KBM-7 (cell line): ENCODE measurements around the gene WDCP.
A peak's percentile ranks its signal among the peaks of the same experiment; 100 is the strongest.
"Not testable (repeated sequence)": the region's sequence is repeated elsewhere in the genome, so short reads cannot be mapped to it uniquely, and the experiment has no call there.

Experiments
- DNase-seq: peaks from one replicate; pipeline ENCODE4 v3.0.0-alpha.2; 2015
- in situ Hi-C: fragments of 300-500 bp; cut with MboI; formaldehyde crosslinking; loops from 2 replicates; pipeline ENCODE4 v1.14.3; 2020; ENCODE audit warnings: low sequenced_read_pairs, low pct_unique_long_range_greater_than_20kb, mixed read lengths

WDCP gene

DNA sequence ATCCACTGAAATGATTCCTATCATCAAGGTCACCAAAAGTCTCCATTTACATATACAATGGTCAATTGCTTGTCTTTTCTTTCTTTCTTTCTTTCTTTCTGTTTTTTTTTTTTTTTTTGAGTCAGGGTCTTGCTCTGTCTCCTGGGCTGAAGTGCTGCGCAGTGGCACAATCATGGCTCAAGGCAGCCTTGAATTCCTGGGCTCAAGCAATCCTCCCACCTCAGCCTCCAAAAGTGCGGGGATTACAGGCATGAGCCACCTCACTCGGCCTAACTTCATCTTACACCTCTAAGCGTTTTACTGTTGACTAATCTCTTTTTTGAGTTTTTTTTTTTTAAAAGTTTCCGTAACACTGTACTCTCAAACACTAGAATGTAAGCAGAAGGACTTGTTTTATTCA lies 28.1 kb upstream of the WDCP start:
- DNase-seq: no peak
- in situ Hi-C loops: no loop called here

DNA sequence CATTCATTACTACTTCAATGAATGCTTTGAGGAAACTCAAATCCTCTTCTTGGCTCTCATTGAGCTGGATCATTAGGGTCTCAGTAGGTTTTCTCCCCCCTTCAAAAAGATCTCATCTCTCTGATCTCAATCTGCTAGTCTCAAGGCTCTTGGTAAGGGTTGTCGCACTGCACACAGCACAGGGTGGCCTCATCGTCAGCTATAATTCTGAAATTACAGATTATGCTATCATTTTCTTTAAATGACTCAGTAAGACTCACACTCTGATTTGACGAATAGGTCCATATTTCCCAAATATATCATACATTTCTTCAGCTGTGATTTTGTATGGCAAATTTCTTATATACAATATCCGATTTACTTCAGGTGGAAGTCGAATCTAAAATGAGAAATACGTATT lies 26.6 kb upstream of the WDCP start:
- no peak for DNase-seq

DNA sequence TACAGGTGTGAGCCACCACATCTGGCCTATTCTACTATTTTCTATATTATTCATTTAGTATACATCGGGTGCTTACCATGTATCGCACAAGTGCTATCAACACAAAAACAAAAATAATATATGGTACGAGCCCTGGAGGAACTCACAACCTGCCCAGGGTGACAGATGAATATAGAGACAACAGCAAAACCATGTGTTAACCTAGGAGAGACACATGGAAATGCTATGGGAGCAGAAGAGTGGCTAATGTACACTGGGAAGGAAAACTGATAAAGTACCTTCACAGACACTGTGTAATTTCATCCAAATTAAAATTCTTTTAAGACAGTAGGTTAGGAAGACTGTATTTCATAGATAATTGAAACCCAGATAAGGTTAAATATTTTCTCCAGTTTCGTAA lies 25.1 kb upstream of the WDCP start:
- in situ Hi-C loops: no loop called here
- no peak for DNase-seq

More for the DNA sequence above, 26.6 kb upstream of the WDCP start:
- in situ Hi-C loops: no loop called here

DNA sequence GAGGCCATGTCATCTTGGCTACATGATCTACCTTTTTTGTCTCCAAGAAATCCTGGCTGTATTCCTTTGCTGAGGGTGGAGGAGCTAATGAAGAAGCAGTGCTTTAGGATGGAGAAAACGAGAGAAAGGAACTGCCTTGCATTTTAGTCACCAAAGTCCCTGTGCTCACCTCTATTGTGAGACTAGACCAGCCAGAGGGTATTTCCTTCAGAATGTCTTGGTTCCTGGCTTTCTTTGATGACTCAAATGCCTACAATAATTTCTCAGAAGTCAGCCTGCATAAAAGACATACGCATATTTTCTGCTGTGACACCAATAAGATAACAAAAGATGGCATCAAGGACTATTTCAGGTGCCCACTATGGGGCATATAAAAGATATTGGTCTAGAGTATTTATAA lies 18.1 kb upstream of the WDCP start:
- DNase-seq: no peak
- in situ Hi-C loops: no loop called here

DNA sequence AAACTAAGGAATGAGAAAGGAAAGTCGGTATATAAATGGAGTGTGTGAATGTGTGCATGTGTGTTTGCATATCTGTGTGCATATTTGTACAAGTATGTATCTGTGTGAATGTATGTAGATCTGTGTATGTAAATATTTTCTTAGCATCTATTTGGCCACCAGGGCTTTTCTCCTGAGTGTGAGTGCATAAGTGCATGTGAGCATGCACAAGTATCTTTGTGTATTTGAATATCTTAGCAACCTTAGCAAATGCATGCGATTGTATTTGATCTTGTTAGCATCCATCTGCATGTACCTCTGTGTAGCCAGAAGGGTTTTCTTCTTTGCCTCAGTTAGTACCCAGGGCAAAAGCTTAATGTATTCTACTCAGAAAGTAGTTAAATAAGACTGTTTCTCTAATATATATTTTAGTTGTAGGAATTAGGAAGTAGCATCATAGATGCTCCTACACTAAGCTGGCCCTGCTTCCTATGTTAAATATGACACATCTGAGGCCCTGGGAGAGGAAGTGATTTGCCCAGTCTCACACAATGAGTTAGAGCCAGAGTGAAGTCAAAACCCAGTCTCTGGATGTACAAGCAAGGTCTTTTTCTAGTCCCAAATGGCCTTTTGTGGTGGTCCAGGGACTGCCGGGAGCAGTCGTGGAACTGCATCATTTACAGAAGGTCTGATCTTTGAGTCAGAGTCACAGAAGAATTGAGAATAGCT lies 11.5 kb upstream of the WDCP start:
- no peak for DNase-seq
- in situ Hi-C loops: no loop called here

DNA sequence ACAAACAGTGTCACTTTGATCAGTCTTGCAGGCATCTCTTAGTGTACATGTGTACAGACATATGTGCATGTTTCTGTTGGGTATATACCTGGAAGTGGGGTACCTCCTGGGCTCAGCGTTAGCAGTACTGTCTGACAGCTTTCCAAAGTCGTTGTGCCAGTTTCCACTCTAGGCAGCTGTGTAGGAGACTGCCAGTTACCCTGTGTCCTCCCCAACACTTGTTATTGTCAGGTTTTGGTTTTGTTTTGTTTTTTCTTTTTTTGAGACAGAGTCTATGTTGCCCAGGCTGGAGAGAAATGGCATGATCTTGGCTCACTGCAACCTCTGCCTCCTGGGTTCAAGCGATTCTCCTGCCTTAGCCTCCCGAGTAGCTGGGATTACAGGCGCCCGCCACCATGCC lies 8.6 kb upstream of the WDCP start:
- in situ Hi-C loops: no loop called here
- no peak for DNase-seq

DNA sequence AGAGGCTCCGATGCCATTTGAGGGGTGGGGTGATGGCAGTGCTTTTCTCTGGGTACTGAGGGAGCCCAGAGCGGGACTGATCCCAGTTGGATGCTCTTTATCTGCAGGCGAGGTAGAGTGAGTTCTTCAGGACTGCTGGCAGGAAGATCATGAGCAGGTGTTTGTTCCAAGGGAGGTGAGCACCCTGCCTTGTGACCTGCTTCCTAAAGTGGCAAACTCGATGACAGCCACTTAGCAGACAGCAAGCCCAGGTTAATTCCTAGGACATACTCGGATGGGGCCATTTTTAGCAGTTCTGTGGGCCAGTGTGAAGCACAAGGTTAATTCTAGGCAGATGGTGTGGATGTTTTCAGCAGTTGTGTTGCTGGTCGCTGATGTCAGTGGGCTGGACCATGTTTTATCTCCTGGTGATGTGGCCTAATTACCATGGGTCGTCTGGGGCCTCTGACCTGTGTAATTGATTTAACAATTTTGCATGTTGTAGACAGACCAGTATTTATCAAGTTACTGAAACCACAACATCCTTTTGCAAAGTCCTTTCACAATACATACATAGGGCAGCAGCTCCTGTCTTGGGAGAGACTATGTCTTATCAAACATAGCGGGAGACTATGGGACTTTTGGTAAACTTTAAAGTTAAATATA lies 7.3 kb upstream of the WDCP start:
- no peak for DNase-seq
- in situ Hi-C loops: no loop called here

DNA sequence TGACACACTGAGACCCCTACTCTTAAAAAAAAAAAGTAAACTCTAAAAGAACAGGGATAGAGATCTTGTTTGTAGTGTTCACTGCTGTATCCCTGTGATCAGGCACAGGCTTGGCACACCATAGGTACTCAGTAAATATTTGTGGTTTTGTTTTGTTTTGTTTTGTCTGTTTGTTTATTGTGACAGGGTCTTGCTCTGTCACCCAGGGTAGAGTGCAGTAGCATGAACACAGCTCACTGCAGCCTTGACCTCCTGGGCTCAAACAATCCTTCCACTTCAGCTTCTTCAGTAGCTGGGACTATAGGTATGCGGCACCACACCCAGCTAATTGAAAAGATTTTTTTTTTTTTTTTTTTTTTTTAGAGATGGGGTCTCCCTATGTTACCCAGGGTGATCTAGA lies 5.8 kb upstream of the WDCP start:
- in situ Hi-C loops: no loop called here
- DNase-seq: no peak

DNA sequence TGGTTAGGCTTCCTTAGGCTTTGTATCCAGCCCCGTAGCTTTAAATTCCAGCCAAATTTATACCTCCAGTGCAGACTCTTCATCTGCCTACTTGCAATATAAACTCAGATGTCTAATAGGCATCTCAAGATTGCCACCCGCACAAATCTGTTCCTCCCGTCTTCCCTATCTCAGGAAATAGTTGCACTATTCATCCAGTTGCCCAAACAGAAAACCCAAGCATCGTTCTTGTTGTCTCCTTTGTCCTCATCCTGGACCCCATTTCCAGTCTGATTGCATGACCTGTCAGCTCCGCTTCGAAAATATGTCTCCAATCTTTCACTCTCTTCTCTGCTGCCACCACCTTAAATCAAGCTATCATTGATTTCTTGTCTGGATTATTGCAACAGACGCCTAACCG lies 4.6 kb upstream of the WDCP start:
- no peak for DNase-seq
- in situ Hi-C loops: no loop called here

DNA sequence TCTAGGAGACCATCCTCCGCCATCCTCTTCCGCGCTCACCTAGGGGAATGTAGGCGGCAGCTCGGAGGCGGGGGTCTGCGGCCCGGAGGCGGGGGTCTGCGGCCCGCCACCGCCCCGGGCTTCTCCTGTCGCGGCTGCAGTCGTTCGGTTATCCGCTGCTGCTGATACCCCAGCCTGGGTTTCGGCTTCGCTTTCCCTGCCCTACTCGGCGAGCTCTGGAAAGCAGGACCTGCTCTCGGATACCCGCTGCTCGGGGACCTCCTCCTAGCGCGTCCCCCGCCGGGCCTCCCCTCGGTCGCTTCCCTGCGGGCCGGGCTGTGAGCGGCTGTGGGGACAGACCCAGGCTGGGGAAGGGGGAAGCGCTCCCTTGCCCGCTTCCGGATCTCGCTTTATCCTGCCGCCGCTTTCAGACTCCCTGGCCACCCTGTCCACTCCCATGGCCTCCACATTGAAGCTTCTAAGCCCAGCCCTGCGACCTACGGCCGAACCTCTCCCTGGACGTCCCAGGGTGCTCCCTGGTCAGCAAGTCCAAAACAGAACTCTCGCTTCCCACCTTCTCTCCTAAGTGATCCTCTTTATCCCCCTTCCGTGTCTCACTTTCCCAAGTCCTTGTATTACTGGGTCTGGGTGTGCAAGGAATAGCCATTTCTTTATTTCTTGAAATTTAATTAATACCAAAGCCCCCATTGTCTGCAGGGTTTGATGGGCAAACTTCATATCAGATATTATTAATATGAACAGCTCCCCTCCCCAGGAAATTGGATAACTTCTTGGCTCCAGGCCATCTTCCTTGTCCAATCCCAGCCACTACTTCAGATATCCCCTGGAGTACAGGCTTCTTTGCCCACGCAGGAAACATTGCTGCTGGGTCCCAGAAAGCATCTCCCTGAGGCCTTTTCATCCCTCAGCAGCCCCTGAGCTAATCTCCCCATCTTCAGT lies 3.1 kb upstream of the WDCP start:
- DNase-seq: peak; percentile 27
- in situ Hi-C loops: no loop called here

DNA sequence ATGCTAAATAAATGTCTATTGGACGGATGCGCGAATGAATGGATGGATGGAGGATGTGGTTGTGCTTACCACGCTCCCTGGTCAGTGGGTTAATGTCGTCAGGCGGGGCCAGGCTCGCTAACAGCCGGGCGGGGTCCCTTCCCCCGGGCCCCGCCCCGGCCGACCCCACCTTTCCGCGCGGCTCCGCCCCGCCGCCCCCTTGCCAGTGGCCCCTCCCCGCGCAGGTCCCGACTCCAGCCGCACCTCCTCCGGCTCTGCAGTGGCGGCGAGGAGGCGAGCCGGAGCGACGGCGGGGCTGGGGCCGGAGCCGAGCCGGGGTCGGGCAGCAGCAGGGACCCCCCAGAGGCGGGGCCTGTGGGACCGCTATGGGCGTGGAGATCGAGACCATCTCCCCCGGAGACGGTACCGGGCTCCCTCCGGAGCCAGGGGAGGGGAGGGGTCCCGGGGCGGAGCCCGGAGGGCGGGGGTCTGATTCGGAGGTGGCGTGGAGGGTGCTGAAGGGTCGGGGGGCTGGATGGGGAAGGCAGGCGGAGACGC lies 2.4 kb upstream of the WDCP start, which contains the start of gene FKBP1B:
Gene FKBP1B (plus strand): TSS at position 257 of the 537 bp plus-strand sequence. CDS start 109 bp downstream, at position 366.
- peak; percentile 47 for DNase-seq
- in situ Hi-C loops: no loop called here

DNA sequence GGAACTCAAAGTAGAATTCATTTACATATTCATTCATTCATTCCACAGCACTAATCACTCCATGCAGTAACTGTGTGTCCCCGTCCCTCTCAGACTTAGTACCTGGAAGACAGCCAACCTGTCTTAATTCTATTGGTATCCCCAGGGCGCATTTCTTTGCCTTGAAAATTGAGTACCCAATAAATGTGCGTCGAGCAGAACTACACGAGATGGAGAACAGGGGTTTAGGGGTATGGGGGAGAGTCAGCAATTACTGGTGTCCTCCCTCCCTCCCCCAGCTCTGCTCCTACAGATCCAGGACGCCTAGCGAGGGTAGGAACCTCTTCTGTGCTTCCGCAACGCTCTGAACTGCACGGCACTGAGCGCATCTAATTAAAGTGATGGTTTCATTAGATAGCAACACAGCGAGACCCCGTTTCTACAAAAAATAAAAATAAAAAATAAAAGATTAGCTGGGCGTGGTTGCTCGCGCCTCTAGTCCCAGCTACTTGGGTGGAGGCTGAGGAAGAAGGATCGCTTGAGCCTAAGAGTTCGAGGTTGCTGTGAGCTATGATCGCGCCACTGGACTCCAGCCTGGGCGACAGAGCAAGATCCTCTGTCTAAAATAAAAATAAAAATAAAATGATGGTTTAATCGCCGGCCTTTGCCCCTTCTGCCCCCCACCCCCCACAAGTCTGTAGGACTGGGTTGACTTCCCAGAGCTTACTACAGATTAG lies 1.7 kb upstream of the WDCP start:
- no peak for DNase-seq
- in situ Hi-C loops: no loop called here

DNA sequence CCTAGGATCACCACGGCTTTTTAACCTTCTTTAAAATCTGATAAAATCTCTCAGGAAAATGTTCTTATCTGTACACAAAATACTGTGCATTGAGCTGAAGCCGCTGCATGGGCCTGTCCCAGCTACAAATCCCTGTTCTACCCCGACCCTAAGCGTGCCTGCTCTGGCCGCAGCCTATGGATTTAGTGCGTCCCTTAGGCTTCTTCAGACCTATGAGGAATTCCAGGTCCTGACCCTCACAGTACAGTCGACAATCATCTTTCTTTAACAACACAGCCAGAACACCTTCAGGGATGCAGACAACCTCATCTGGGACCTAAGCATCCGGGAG lies 477 bp upstream of the WDCP start:
- no peak for DNase-seq
- in situ Hi-C loops: no loop called here

DNA sequence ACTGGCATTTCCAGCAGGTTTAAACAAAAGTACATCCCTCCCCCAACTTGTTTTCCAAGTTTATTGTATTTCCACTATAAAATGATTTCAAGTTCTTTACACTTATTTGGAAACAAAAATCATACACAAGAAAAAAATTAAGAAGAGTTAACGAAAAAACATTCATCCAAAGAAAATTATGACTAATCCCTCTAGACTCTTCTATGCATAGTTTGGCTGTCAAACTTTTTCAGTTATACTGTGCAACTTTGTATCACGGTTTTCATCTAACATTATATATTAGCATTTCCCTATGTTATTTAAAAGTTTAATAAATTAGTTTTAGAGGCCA lies 627 bp downstream of the WDCP start:
- in situ Hi-C loops: no loop called here
- no peak for DNase-seq

DNA sequence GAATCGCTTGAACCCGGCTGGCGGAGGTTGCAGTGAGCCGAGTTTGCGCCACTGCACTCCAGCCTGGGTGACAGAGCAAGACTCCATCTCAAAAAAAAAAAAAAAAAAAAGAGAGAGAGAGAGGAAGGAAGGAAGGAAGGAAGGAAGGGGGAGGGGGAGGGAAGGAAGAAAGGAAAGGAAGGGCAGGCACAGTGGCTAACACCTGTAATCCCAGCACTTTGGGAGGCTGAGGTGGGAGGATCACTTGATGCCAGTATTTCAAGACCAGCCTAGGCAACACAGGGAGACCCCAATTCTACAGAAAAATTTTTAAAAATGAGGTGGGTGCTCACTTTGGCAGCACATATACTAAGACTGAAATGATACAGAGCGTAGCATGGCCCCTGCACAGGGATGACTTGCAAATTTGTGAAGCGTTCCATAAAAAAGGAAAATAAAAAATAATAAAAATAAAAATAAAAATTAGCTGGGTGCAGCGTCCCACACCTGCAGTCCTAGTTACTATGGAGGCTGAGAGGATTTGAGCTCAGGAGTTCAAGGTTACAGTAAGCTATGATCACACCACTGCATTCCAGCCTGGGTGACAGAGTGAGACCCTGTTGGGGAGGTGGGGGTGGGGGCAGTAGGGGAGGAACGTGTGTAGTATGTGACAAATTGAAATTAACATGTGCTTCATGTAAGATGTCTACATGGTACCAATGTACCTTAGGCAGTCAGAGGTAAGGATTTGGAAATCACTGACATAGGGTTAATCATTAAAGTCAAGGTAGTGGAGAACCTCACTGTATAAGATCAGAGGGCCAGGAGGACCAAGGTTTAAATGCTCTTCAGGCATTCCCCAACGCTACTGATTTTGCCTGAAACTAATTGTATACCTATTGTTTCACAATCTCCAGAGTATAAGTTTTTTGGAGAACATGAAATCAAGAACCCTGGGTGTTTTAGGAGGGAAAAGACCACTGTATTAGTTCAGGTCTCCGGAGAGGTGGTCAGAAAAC lies 1.4 kb downstream of the WDCP start:
- in situ Hi-C loops: no loop called here
- no peak for DNase-seq

DNA sequence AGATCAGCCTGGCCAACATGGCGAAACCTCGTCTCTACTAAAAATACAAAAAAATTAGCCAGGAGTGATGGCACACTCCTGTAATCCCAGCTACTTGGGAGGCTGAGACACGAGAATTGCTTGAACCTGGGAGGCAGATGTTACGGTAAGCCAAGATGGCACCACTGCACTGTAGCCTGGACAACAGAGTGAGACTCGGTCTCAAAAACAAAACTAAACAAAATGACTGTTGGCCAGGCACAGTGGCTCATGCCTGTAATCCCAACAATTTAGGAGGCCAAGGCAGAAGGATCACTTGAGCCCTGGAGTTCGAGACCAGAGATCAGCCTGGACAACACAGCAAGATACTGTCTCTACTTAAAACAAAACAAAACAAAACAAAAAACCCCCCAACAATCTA lies 4.1 kb downstream of the WDCP start:
- in situ Hi-C loops, DNase-seq: not testable (repeated sequence)

DNA sequence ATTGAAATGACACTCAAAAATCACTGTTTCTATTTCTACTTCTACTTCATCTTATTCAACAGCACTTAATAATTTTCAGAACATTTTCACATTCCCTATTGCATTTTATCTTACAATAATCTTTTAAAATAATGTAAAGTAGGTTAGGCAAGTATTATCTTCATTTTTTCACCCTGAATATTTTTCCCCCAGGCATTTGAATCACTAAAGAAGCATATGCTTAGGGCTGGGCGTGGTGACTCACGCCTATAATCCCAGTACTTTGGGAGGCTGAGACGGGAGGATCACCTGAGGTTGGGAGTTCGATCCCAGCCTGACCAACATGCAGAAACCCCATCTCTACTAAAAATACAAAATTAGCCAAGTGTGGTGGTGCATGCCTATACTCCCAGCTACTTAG lies 6.7 kb downstream of the WDCP start:
- in situ Hi-C loops: no loop called here
- no peak for DNase-seq

DNA sequence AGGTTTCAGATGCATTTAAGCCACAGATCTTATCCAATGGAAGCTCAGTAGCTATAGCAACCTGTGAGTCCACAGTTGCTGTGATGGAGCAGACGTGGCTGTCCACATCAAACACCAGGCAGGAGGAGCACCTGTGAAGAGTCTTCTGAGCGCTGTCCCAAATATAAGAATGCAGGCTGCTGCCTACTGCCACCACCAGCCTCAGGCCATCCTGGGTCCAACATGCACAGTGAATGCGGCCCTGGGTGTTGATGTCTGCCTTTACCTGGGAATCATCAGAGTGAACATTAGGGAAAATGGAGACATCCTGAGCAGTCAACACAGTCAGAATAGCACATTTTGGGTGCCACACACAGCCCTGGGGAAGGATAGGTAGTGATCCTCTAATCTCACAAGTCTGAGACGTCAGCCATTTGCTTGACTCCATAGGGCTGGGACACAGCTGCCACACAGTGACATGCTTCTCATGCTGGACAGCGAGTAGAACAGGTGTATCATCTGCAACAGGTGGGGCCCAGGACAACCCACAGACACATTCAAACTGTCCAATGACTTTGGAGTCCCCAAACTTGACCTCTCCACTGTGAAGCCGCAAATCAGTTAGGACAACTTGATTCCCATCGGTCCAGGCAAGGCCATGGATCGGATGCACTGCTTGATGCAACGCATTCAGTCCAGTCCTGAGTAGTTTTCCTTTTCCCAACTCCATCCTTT lies 8.2 kb downstream of the WDCP start:
- DNase-seq: no peak
- in situ Hi-C loops: no loop called here
